H1 (cell line): ENCODE data around the gene IRF4. TPM values are rescaled to one million over a fixed set of nuclear protein-coding genes. Genes with fewer than 3 reads are reported as not detected.

Experiments
- CTCF ChIA-PET: fragments of 300-600 bp; sonication (Branson Sonifier 250); formaldehyde crosslinking; loops from one replicate; lab custom pipeline; 2021; ENCODE audit not compliant: partially characterized antibody; lab: Charles Lee
- POLR2A ChIA-PET: fragments of 300-600 bp; sonication (Branson Sonifier 250); formaldehyde crosslinking; loops from one replicate; lab custom pipeline; 2021; ENCODE audit warnings: inconsistent platforms; ENCODE audit not compliant: partially characterized antibody; lab: Charles Lee
- DNase-seq, 2 experiments: peaks; one replicate each; pipeline versions ENCODE4 v3.0.0 to v3.0.0-alpha.2; 2010 to 2022; ENCODE audit warnings: low spot score in 2 of 2, low read depth in 1 of 2, mixed read lengths in 1 of 2
- FAIRE-seq: peaks from 2 replicates; lab custom pipeline; 2011; peaks lifted over from hg19 to GRCh38; lab: Jason Lieb, UNC
- H2AFZ ChIP-seq: 2 replicates; pipeline ENCODE4 v1.8.1; 2012; ENCODE audit warnings: low read length, inconsistent platforms
- H2AK5ac ChIP-seq: 2 replicates; pipeline ENCODE4 v1.6.1; 2013; ENCODE audit warnings: low read depth, low read length
- H2BK120ac ChIP-seq: replicated peaks from 2 replicates; pipeline ENCODE3; 2013; ENCODE audit warnings: low read depth, low read length, inconsistent platforms
- H2BK12ac ChIP-seq: 2 replicates; pipeline ENCODE4 v1.6.1; 2013; ENCODE audit warnings: low read depth, low read length
- H2BK15ac ChIP-seq: 2 replicates; pipeline ENCODE4 v1.6.1; 2013; ENCODE audit warnings: low read length
- H2BK20ac ChIP-seq: 2 replicates; pipeline ENCODE4 v1.6.1; 2013; ENCODE audit warnings: low read length
- H2BK5ac ChIP-seq: 2 replicates; pipeline ENCODE4 v1.6.1; 2013; ENCODE audit warnings: low read depth, low read length
- H3K14ac ChIP-seq: 2 replicates; pipeline ENCODE4 v1.6.1; 2013; ENCODE audit warnings: inconsistent platforms; ENCODE audit not compliant: insufficient read length
- H3K18ac ChIP-seq: 2 replicates; pipeline ENCODE4 v1.6.1; 2013; ENCODE audit warnings: low read length; ENCODE audit errors: extremely low read depth
- H3K23ac ChIP-seq: 2 replicates; pipeline ENCODE4 v1.6.1; 2013; ENCODE audit warnings: inconsistent platforms; ENCODE audit not compliant: insufficient read length
- H3K23me2 ChIP-seq: 2 replicates; pipeline ENCODE4 v1.6.1; 2013; ENCODE audit warnings: low read depth, low read length
- H3K27ac ChIP-seq: 2 replicates; pipeline ENCODE4 v1.6.1; 2011; ENCODE audit warnings: low read depth, low read length, inconsistent platforms
- H3K27me3 ChIP-seq, 4 experiments: replicated peaks in 1 of 4; 1 replicate in 1 of 4; 2 replicates in 3 of 4; pipeline versions ENCODE4 v1.6.1 to v1.8.1; 2011 to 2013; ENCODE audit warnings: low read length in 3 of 4, mild to moderate bottlenecking in 3 of 4, inconsistent platforms in 2 of 4, mixed read lengths in 2 of 4, moderate library complexity in 1 of 4; ENCODE audit not compliant: control insufficient read depth in 3 of 4, insufficient read depth in 3 of 4; ENCODE audit errors: extremely low read depth in 1 of 4
- H3K36me3 ChIP-seq, 4 experiments: 2 replicates each; pipeline versions ENCODE4 v1.6.1 to v1.8.1; 2011 to 2013; ENCODE audit warnings: mild to moderate bottlenecking in 4 of 4, low read length in 3 of 4, moderate library complexity in 2 of 4, control low read depth in 1 of 4, inconsistent platforms in 1 of 4; ENCODE audit not compliant: insufficient read depth in 4 of 4, control insufficient read depth in 2 of 4
- H3K4ac ChIP-seq: replicated peaks from 2 replicates; pipeline ENCODE3; 2013; ENCODE audit warnings: low read length, low read depth, mixed read lengths, inconsistent platforms; ENCODE audit not compliant: insufficient read length
- H3K4me1 ChIP-seq, 4 experiments: replicated peaks in 1 of 4; 1 replicate in 1 of 4; 2 replicates in 3 of 4; pipeline versions ENCODE4 v1.6.1 to v1.8.1; 2011 to 2013; ENCODE audit warnings: low read length in 3 of 4, inconsistent platforms in 2 of 4, mixed read lengths in 1 of 4; ENCODE audit not compliant: insufficient read depth in 4 of 4, control insufficient read depth in 3 of 4
- H3K4me2 ChIP-seq, 2 experiments: 2 replicates each; pipeline versions ENCODE4 v1.6.1 to v1.8.1; 2011 to 2013; ENCODE audit warnings: low read depth in 2 of 2, low read length in 2 of 2, control low read depth in 1 of 2, inconsistent platforms in 1 of 2, mild to moderate bottlenecking in 1 of 2; ENCODE audit not compliant: insufficient read depth in 1 of 2
- H3K4me3 ChIP-seq, 4 experiments: fragments of 200-600, 300-600 bp in 1 of 4; sonication (generic), shearing (Covaris generic), sonication (Bioruptor Twin) in 1 of 4; 2 replicates each; pipeline versions ENCODE4 v1.5.1 to v1.8.1; 2011 to 2016; ENCODE audit warnings: low read length in 4 of 4, low read depth in 3 of 4, control low read depth in 2 of 4, inconsistent platforms in 2 of 4, mild to moderate bottlenecking in 2 of 4, mixed read lengths in 1 of 4, moderate library complexity in 1 of 4; ENCODE audit not compliant: insufficient read depth in 2 of 4; ENCODE audit errors: extremely low read depth in 1 of 4
- H3K56ac ChIP-seq: replicated peaks from 2 replicates; pipeline ENCODE3; 2013; ENCODE audit warnings: low read depth, mild to moderate bottlenecking, mixed read lengths, low read length, inconsistent platforms; ENCODE audit not compliant: insufficient read length
- H3K79me1 ChIP-seq: 2 replicates; pipeline ENCODE4 v1.6.1; 2013; ENCODE audit warnings: low read depth, low read length, control low read depth
- H3K79me2 ChIP-seq, 2 experiments: 2 replicates each; pipeline versions ENCODE4 v1.6.1 to v1.8.1; 2012 to 2013; ENCODE audit warnings: low read length in 2 of 2, mild to moderate bottlenecking in 2 of 2, inconsistent platforms in 1 of 2; ENCODE audit not compliant: insufficient read depth in 2 of 2, control insufficient read depth in 1 of 2
- H3K9ac ChIP-seq, 4 experiments: replicated peaks in 1 of 4; 1 replicate in 1 of 4; 2 replicates in 3 of 4; pipeline versions ENCODE4 v1.6.1 to v1.8.1; 2011 to 2013; ENCODE audit warnings: low read depth in 3 of 4, low read length in 3 of 4, control low read depth in 2 of 4, mild to moderate bottlenecking in 2 of 4, moderate library complexity in 2 of 4, inconsistent platforms in 1 of 4; ENCODE audit errors: extremely low read depth in 1 of 4
- H3K9me3 ChIP-seq, 2 experiments: 2 replicates each; pipeline versions ENCODE4 v1.6.1 to v1.8.1; 2012 to 2013; ENCODE audit warnings: mild to moderate bottlenecking in 2 of 2, moderate library complexity in 2 of 2, control low read depth in 1 of 2, inconsistent platforms in 1 of 2, low read depth in 1 of 2, low read length in 1 of 2, mixed read lengths in 1 of 2; ENCODE audit not compliant: insufficient read depth in 2 of 2
- H4K20me1 ChIP-seq, 2 experiments: replicated peaks in 1 of 2; 2 replicates each; pipeline versions ENCODE3 to v1.8.1; 2011 to 2013; ENCODE audit warnings: inconsistent platforms in 2 of 2, low read length in 2 of 2, mild to moderate bottlenecking in 1 of 2; ENCODE audit not compliant: insufficient read depth in 2 of 2, control insufficient read depth in 1 of 2
- H4K5ac ChIP-seq: 2 replicates; pipeline ENCODE4 v1.6.1; 2013; ENCODE audit warnings: low read length, low read depth, mixed read lengths, inconsistent platforms; ENCODE audit not compliant: insufficient read length
- H4K8ac ChIP-seq: 2 replicates; pipeline ENCODE4 v1.8.0; 2013; ENCODE audit warnings: mild to moderate bottlenecking, moderate library complexity, low read length, inconsistent platforms; ENCODE audit not compliant: insufficient read depth; ENCODE audit errors: extremely low read depth
- H4K91ac ChIP-seq: replicated peaks from 2 replicates; pipeline ENCODE3; 2013; ENCODE audit warnings: low read length, mixed read lengths, inconsistent platforms; ENCODE audit not compliant: insufficient read length
- SP2 ChIP-seq: IDR thresholded peaks from 2 replicates; pipeline ENCODE4 v1.6.1; 2012; ENCODE audit warnings: mild to moderate bottlenecking, low read length, inconsistent platforms
- TAF7 ChIP-seq: optimal IDR thresholded peaks from 2 replicates; pipeline ENCODE3; 2011; ENCODE audit warnings: low read depth, mild to moderate bottlenecking, inconsistent platforms, low read length, moderate library complexity, borderline replicate concordance
- TEAD4 ChIP-seq: IDR thresholded peaks from 2 replicates; pipeline ENCODE4 v1.6.1; 2012; ENCODE audit warnings: low read depth, low read length, inconsistent platforms, mixed read lengths
- ZNF274 ChIP-seq: IDR thresholded peaks from 2 replicates; pipeline ENCODE4 v1.7.0; 2012; ENCODE audit warnings: low read length, borderline replicate concordance; ENCODE audit errors: extremely low read depth
- WGBS, 2 experiments: shearing (Covaris generic) in 1 of 2; methylation state at CpG; one replicate each; pipeline versions ENCODE4 v1.1.6 to v1.1.7; 2013 to 2015; ENCODE audit warnings: low lambda C conversion rate in 2 of 2, mixed read lengths in 2 of 2, inconsistent platforms in 1 of 2, low coverage in 1 of 2, missing lambda C conversion rate in 1 of 2; ENCODE audit not compliant: insufficient replicate concordance in 2 of 2, insufficient coverage in 1 of 2, insufficient read length in 1 of 2; ENCODE audit errors: extremely low coverage in 1 of 2, missing lambda C conversion rate in 1 of 2; 5-methylcytosine and 5-hydroxymethylcytosine counted together
- polyA plus RNA-seq, 7 experiments: library from polyadenylated mRNA; depleted of rRNA in 3 of 7; stranded (reverse) in 5 of 7; unstranded in 2 of 7; fragments of >200 nt in 5 of 7; fragments of 200-250 nt in 2 of 7; gene quantifications; 1 replicate in 5 of 7; 2 replicates in 1 of 7; 4 replicates in 1 of 7; pipeline versions ENCODE4 v1.2.1 to v1.2.3, GENCODE V29; 2011 to 2013; ENCODE audit warnings: missing spikeins in 2 of 7, mixed read lengths in 2 of 7
- total RNA-seq: library from RNA; stranded (reverse); fragmentation: NEBNext Ultra II Directional; extraction: Animal tissue kit (Norgen Biotek cat#: 25700); gene quantifications from 2 replicates; pipeline ENCODE4 v1.2.1, GENCODE V29; 2021

The IRF4 gene
- total and polyA plus RNA-seq, 2 of the 8 experiments (the other 6 are each of a cell fraction or from before 2014, with no cell fraction given) = 0.77 to 2.1 TPM

DNA sequence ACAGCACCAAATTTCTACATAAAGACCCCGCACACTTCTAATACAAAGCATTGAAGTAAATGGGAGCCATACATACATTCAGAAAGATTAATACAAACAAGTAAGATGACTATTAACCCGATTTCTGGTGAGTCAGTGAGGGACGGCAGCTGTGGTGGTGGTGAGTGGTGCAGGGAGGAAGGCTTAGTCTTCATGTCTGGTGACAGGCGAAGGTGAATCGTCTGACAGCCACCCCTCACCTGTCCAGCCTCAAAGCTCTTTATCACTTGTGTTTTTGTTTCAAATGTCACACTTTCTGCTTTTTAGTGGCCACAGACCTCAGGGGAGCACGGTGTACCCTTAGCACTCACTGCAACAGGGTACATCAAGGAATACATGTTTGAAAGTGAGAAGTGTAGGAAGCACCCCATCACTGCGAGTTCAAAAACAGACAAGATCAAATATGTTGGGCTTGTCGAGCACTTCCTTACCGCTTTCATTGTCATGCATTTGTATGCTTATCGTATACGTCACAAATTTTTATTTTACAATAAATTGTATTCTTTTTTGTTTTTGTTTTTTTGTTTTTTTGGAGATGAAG, 63.5 kb downstream of the IRF4 start:
- Histone ChIP-seq H3K27ac (no peak overlapping the region), H3K9ac (no peak overlapping the region), H3K18ac (no peak overlapping the region), H3K56ac (no peak overlapping the region), H4K8ac (no peak overlapping the region), H3K4ac (no peak overlapping the region), H2BK5ac (no peak overlapping the region), H2BK12ac (no peak overlapping the region), H2BK120ac (no peak overlapping the region), H3K27me3 (no peaks in the 10 kb centered on the region), H3K4me2 (no peak overlapping the region), H4K91ac (peak overlapping the region; percentile 41), H3K4me3 (no peak overlapping the region), H3K14ac (no peak overlapping the region), H2BK15ac (no peak overlapping the region), H2BK20ac (no peak overlapping the region), H2AK5ac (no peak overlapping the region), H2AFZ (no peak overlapping the region), H4K5ac (no peak overlapping the region), H3K36me3 (no peaks in the 10 kb centered on the region; a peak in 1 of 8 replicates), H3K4me1 (peaks cover 0 to 4% (median 2%) of the 10 kb centered on the region in 4 experiments; a peak in 3 of 7 replicates), H4K20me1 (no peaks in the 10 kb centered on the region), H3K79me2 (no peaks in the 10 kb centered on the region), H3K79me1 (no peaks in the 10 kb centered on the region), H3K9me3 (peaks cover 0 to 3% of the 10 kb centered on the region in 2 experiments; a peak in 1 of 4 replicates), H3K23ac (no peak overlapping the region), H3K23me2 (no peaks in the 10 kb centered on the region)
- no peak for FAIRE-seq
- CTCF ChIA-PET = no interaction called here
- whole genome bisulfite sequencing, 2 experiments = 93% methylated on average over 11 of the region's 11 CpGs; no CpG with 5 or more reads in 1 of the 2 experiments
- no peak for DNase-seq
- POLR2A ChIA-PET = no interaction called here
- TF ChIP-seq ZNF274 = no peak
- TF ChIP-seq SP2 = no peak
- TF ChIP-seq TEAD4 = no peak
- TF ChIP-seq TAF7 = no peak
- TF ChIP-seq, all 59 proteins: peak for 0
